Measurements from ENCODE around the gene SLIT3. TPM values are rescaled to one million over a fixed set of nuclear protein-coding genes. Genes with fewer than 3 reads are reported as not detected.
A peak's percentile ranks its signal among the peaks of the same experiment; 100 is the strongest.

The SLIT3 gene
- total RNA-seq, 1 donor from 2014 or later = 0.22 TPM

DNA sequence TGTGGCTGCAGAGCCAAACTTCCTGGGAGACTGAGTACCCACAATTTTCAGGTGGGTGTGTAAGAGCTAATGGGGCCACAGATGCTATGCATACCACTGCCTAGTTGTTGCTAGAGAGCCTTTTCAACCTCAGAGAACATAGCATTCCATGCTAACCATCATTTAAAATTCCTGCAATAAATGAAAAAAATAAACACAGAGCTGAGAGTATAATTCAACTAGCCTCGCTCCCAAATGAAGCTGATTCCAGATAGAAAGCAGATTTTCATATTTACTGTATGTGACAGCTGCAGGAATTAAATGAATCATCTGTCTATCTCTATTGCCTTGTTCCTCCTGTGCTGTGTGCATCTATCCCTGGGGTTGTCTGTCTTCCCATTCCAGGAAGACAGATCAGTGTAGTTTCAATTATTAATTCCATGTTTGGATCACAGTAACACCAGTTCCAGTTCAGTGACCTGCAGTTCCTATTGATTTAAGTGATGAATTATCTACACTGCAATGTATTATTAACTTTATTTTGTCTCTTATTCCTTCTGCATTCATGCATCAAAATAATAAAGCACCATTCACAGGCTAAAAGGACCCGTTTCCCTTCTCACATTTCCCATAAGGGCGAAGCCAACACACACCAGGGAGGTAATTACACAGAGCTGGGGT lies 324.5 kb downstream of the SLIT3 start:
- Histone ChIP-seq H3K9me3 (ENCODE audit: low read depth) (no peaks in the 10 kb centered on the region), H2AFZ (replicated peaks) (no peak overlapping the region), H3K27ac (no peak overlapping the region), H3K36me3 (no peaks in the 10 kb centered on the region), H3K4me2 (no peak overlapping the region), H3K4me3 (no peak overlapping the region), H3F3A (ENCODE audit: low read depth) (no peaks in the 10 kb centered on the region), H3K4me1 (no peaks in the 10 kb centered on the region), H3K79me2 (ENCODE audit: low read depth) (no peaks in the 10 kb centered on the region), H3K9ac (no peak overlapping the region), H4K20me1 (ENCODE audit: low read depth) (no peaks in the 10 kb centered on the region), H3K27me3 (no peaks in the 10 kb centered on the region)
- no peaks in the 10 kb centered on the region for H3K36me3 Mint-ChIP-seq
- H3K27me3 Mint-ChIP-seq (ENCODE audit: insufficient read depth, low read depth) = no peaks in the 10 kb centered on the region
- H3K4me3 Mint-ChIP-seq = no peak overlapping the region
- no peak for DNase-seq (ENCODE audit: low spot score)
- H3K4me1 Mint-ChIP-seq = peaks cover 16% of the 10 kb centered on the region
- no peak overlapping the region for H3K27ac Mint-ChIP-seq
- TF ChIP-seq, protein P1, sequence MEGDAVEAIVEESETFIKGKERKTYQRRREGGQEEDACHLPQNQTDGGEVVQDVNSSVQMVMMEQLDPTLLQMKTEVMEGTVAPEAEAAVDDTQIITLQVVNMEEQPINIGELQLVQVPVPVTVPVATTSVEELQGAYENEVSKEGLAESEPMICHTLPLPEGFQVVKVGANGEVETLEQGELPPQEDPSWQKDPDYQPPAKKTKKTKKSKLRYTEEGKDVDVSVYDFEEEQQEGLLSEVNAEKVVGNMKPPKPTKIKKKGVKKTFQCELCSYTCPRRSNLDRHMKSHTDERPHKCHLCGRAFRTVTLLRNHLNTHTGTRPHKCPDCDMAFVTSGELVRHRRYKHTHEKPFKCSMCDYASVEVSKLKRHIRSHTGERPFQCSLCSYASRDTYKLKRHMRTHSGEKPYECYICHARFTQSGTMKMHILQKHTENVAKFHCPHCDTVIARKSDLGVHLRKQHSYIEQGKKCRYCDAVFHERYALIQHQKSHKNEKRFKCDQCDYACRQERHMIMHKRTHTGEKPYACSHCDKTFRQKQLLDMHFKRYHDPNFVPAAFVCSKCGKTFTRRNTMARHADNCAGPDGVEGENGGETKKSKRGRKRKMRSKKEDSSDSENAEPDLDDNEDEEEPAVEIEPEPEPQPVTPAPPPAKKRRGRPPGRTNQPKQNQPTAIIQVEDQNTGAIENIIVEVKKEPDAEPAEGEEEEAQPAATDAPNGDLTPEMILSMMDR (IDR thresholded peaks at IDR 0.05) = no peak
- TF ChIP-seq EZH2phosphoT487 (IDR thresholded peaks at IDR 0.05) = no peak
- TF ChIP-seq EZH2 (IDR thresholded peaks at IDR 0.05) = no peak
- no peaks in the 10 kb centered on the region for H3K9me3 Mint-ChIP-seq

DNA sequence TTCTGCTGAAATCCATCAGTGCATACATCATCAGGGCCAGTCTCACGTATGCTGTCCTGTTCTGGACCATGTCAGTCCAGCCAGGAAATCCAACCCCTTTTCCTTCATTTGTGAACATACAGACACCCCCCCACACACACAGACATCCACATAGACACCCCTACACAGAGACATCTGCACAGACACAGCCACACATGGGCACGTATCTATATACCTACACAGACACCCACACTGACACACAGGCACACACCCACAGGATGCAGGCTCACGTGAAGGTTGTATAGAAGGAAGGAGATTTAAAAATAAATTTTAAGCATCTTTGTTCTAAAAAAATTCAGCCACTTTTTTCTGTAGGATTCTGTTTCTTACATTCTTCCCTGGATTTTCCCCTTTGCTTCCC lies 325.6 kb downstream of the SLIT3 start:
- no peaks in the 10 kb centered on the region for H3K27me3 Mint-ChIP-seq (ENCODE audit: insufficient read depth, low read depth)
- H3F3A ChIP-seq (ENCODE audit: low read depth) = no peaks in the 10 kb centered on the region
- H3K4me1 Mint-ChIP-seq = peaks cover 16% of the 10 kb centered on the region
- no peaks in the 10 kb centered on the region for H3K9me3 ChIP-seq (ENCODE audit: low read depth)
- no peak overlapping the region for H3K4me2 ChIP-seq
- TF ChIP-seq EZH2 (IDR thresholded peaks at IDR 0.05) (no peak), EZH2phosphoT487 (IDR thresholded peaks at IDR 0.05) (no peak)
- TF ChIP-seq, protein P1 (IDR thresholded peaks at IDR 0.05) = no peak
- no peaks in the 10 kb centered on the region for H3K4me1 ChIP-seq
- no peak overlapping the region for H3K4me3 ChIP-seq
- DNase-seq (ENCODE audit: low spot score) = no peak
- no peak overlapping the region for H3K9ac ChIP-seq
- H3K9me3 Mint-ChIP-seq = no peaks in the 10 kb centered on the region
- no peaks in the 10 kb centered on the region for H3K36me3 Mint-ChIP-seq
- H2AFZ ChIP-seq (replicated peaks) = no peak overlapping the region
- H3K36me3 ChIP-seq = no peaks in the 10 kb centered on the region
- H3K27ac ChIP-seq = no peak overlapping the region
- H3K4me3 Mint-ChIP-seq = no peak overlapping the region
- no peaks in the 10 kb centered on the region for H3K79me2 ChIP-seq (ENCODE audit: low read depth)
- H3K27ac Mint-ChIP-seq = peak overlapping the region; percentile 33
- no peaks in the 10 kb centered on the region for H3K27me3 ChIP-seq
- H4K20me1 ChIP-seq (ENCODE audit: low read depth) = no peaks in the 10 kb centered on the region

DNA sequence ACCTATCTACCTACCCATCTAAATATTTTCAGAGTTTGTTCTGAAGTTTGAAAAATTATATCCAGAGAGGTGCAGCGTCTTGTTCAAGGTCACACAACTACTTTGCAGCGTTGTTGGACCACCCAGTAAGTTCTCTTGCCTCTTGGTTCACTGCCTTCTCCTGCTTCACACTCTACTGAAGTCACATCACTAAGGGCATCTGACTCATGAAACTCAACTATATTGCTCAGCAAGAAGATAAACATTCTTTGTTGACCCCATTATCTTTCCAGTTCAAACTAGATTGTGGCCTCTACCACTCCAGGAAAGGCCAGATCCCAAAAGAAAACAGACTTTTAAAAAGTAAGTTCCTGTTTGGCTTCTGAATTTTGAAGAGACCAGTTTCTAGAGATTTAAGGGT lies 326.9 kb downstream of the SLIT3 start:
- no peaks in the 10 kb centered on the region for H3K36me3 ChIP-seq

More for the DNA sequence above, 326.9 kb downstream of the SLIT3 start:
- H3F3A ChIP-seq (ENCODE audit: low read depth) = no peaks in the 10 kb centered on the region
- no peak overlapping the region for H3K4me3 Mint-ChIP-seq
- no peaks in the 10 kb centered on the region for H3K36me3 Mint-ChIP-seq
- H3K9me3 Mint-ChIP-seq = no peaks in the 10 kb centered on the region
- H3K4me3 ChIP-seq = no peak overlapping the region
- H3K27me3 Mint-ChIP-seq (ENCODE audit: insufficient read depth, low read depth) = no peaks in the 10 kb centered on the region
- H2AFZ ChIP-seq (replicated peaks) = no peak overlapping the region
- H3K79me2 ChIP-seq (ENCODE audit: low read depth) = no peaks in the 10 kb centered on the region
- no peaks in the 10 kb centered on the region for H3K4me1 ChIP-seq
- TF ChIP-seq EZH2 (IDR thresholded peaks at IDR 0.05) (no peak), EZH2phosphoT487 (IDR thresholded peaks at IDR 0.05) (no peak)
- TF ChIP-seq, protein P1 (IDR thresholded peaks at IDR 0.05) = no peak
- H3K9ac ChIP-seq = no peak overlapping the region
- H3K27ac ChIP-seq = no peak overlapping the region
- H3K4me2 ChIP-seq = no peak overlapping the region
- no peaks in the 10 kb centered on the region for H3K27me3 ChIP-seq
- no peaks in the 10 kb centered on the region for H4K20me1 ChIP-seq (ENCODE audit: low read depth)
- no peak overlapping the region for H3K27ac Mint-ChIP-seq
- no peak for DNase-seq (ENCODE audit: low spot score)
- peaks cover 16% of the 10 kb centered on the region for H3K4me1 Mint-ChIP-seq
- no peaks in the 10 kb centered on the region for H3K9me3 ChIP-seq (ENCODE audit: low read depth)
